BE2C (cell line): ENCODE data around the gene UFL1.

Source experiments
- DNase-seq: peaks from one replicate; pipeline ENCODE4 v3.0.0-alpha.2; 2020
- H3K27me3 ChIP-seq: fragments of 250-450 bp; sonication (Bioruptor Pico); 2 replicates; pipeline ENCODE4 v1.5.1; 2020; ENCODE audit warnings: mild to moderate bottlenecking
- H3K36me3 ChIP-seq: fragments of 250-450 bp; sonication (Bioruptor Pico); 2 replicates; pipeline ENCODE4 v1.5.1; 2020; ENCODE audit warnings: mild to moderate bottlenecking
- H3K4me1 ChIP-seq: fragments of 250-450 bp; sonication (Bioruptor Pico); 2 replicates; pipeline ENCODE4 v1.5.1; 2020
- H3K4me3 ChIP-seq: 2 replicates; pipeline ENCODE4 v1.5.1; 2011; ENCODE audit warnings: low read depth, low read length
- H3K9me3 ChIP-seq: fragments of 250-450 bp; sonication (Bioruptor Pico); 2 replicates; pipeline ENCODE4 v1.5.1; 2020
- TF ChIP-seq, protein P1 (sequence below): IDR thresholded peaks from 2 replicates; pipeline ENCODE4 v1.5.1; 2012; ENCODE audit warnings: mild to moderate bottlenecking, low read depth, low read length

Gene UFL1

GRCh38 chr6:96562886-96563285, 41.3 kb downstream of the UFL1 start, which contains the start of gene FHL5:
Gene FHL5 (plus strand): TSS chr6:96563128. CDS start chr6:96603614, 40,486 bp downstream.
- Histone ChIP-seq H3K9me3 (no peaks in the 10 kb centered on the region), H3K4me1 (no peaks in the 10 kb centered on the region), H3K4me3 (no peak within 1 kb of the TSS), H3K36me3 (no peaks in the 10 kb centered on the region), H3K27me3 (peaks cover 7% of the 10 kb centered on the region; the same call in 1 of the 2 replicates)
- TF ChIP-seq, protein P1, sequence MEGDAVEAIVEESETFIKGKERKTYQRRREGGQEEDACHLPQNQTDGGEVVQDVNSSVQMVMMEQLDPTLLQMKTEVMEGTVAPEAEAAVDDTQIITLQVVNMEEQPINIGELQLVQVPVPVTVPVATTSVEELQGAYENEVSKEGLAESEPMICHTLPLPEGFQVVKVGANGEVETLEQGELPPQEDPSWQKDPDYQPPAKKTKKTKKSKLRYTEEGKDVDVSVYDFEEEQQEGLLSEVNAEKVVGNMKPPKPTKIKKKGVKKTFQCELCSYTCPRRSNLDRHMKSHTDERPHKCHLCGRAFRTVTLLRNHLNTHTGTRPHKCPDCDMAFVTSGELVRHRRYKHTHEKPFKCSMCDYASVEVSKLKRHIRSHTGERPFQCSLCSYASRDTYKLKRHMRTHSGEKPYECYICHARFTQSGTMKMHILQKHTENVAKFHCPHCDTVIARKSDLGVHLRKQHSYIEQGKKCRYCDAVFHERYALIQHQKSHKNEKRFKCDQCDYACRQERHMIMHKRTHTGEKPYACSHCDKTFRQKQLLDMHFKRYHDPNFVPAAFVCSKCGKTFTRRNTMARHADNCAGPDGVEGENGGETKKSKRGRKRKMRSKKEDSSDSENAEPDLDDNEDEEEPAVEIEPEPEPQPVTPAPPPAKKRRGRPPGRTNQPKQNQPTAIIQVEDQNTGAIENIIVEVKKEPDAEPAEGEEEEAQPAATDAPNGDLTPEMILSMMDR: no peak
- DNase-seq: no peak

DNA sequence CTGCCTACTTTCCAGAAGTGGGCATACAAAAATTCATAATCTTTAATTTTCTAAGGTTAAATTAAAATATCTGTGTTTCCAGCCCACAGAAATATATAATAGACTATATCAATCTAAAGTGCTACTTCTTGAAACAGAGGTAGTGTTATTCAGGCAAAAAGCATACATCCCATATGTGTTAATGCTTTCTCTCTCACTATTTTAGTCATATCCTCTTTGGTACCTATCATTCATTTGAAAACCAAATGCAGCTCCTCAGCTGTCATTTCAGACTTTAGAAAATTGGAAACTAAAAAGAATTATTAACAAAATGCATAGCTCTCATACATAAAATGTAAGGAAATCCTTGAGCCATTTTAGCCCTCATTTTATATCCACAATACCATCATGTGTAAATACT, 42.2 kb downstream of the UFL1 start:
- DNase-seq: no peak
- Histone ChIP-seq H3K9me3 (no peaks in the 10 kb centered on the region), H3K27me3 (peaks cover 7% of the 10 kb centered on the region; the same call in 1 of the 2 replicates), H3K4me3 (no peak overlapping the region), H3K36me3 (no peaks in the 10 kb centered on the region), H3K4me1 (no peaks in the 10 kb centered on the region)
- TF ChIP-seq, protein P1: no peak

- DNase-seq: no peak
- Histone ChIP-seq H3K4me1 (no peaks in the 10 kb centered on the region), H3K27me3 (no peaks in the 10 kb centered on the region), H3K4me3 (no peak overlapping the region), H3K9me3 (no peaks in the 10 kb centered on the region), H3K36me3 (no peaks in the 10 kb centered on the region)
- TF ChIP-seq, protein P1: no peak
Observed at GRCh38 chr6:96570053-96570452, 48.4 kb downstream of the UFL1 start.

DNA sequence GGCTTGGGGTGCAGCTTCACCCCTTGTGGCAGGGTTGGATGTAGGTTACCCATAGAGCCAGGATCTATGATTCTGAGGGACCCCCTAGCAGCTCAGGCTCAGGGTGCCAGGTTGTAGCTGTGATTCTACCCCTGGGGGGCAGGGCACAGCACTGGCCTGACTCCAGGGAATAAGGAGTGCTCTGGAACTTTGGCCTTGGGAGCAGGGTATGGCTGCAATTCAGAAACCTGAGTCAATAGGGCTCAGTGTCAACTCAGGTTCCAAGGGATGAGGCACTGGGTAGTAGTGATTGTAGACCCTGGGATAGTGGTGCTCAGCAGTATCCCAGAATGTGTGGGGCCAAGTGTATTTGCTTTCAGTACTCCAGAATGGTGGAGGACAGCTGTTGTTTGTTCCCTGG, 49.9 kb downstream of the UFL1 start:
- TF ChIP-seq, protein P1: no peak
- no peak for DNase-seq
- Histone ChIP-seq H3K4me3 (no peak overlapping the region), H3K4me1 (no peaks in the 10 kb centered on the region), H3K27me3 (no peaks in the 10 kb centered on the region), H3K9me3 (no peaks in the 10 kb centered on the region), H3K36me3 (no peaks in the 10 kb centered on the region)

GRCh38 chr6:96575359-96575758, 53.8 kb downstream of the UFL1 start:
- Histone ChIP-seq H3K4me1 (no peaks in the 10 kb centered on the region), H3K4me3 (no peak overlapping the region), H3K36me3 (no peaks in the 10 kb centered on the region), H3K27me3 (0 out of 2 replicates have a peak, but pooled peaks cover 3% of the 10 kb centered on the region), H3K9me3 (no peaks in the 10 kb centered on the region)
- TF ChIP-seq, protein P1: no peak
- no peak for DNase-seq

DNA sequence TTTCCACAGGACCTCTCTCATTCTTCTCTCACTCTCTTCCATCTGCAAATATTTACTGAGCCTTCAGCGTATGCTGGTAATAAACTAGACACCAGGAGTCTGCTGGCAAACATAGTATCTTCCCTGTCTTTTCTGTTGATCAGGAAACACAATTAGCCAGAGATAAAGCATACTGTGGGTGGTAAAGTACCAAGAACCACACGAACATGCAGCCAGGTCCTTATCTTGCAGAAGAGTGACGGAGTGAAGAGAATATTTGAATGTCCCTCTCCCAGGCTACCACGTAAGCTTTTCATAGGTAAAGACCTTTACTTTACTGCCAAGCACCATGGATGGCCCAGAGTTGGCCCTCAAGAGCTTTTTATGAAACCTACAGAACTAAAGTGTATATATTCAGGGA, 54.6 kb downstream of the UFL1 start:
- H3K36me3 ChIP-seq: no peaks in the 10 kb centered on the region
- H3K4me1 ChIP-seq: no peaks in the 10 kb centered on the region
- no peaks in the 10 kb centered on the region for H3K9me3 ChIP-seq
- H3K27me3 ChIP-seq: 0 out of 2 replicates have a peak, but pooled peaks cover 3% of the 10 kb centered on the region
- H3K4me3 ChIP-seq: no peak overlapping the region
- DNase-seq: no peak
- TF ChIP-seq, protein P1: no peak
